ENCODE measurements around the gene COL11A2. TPM values are rescaled to one million over a fixed set of nuclear protein-coding genes. Genes with fewer than 3 reads are reported as not detected.
A peak's percentile ranks its signal among the peaks of the same experiment; 100 is the strongest.
"Not testable (repeated sequence)": the region's sequence is repeated elsewhere in the genome, so short reads cannot be mapped to it uniquely, and the experiment has no call there.

Gene COL11A2
- polyA plus RNA-seq (2014; cell fraction: cytosol; rRNA removed): 0.18 and 0.32 TPM in 2 replicates
- polyA plus RNA-seq (2014; cell fraction: nucleus; rRNA removed): 13.7 and 15.4 TPM in 2 replicates

GRCh38 chr6:33192105-33192646, at the start of gene COL11A2:
Gene COL11A2 (minus strand): TSS chr6:33192467. CDS start chr6:33192240, 227 bp downstream.
- DNase-seq (ENCODE audit: low spot score): no peak

GRCh38 chr6:33241968-33242367, 49.7 kb upstream of the COL11A2 start:
- DNase-seq (ENCODE audit: low spot score): no peak

- no peak for DNase-seq (ENCODE audit: low spot score)
Observed at GRCh38 chr6:33237741-33238140, 45.5 kb upstream of the COL11A2 start.

GRCh38 chr6:33236852-33237251, 44.6 kb upstream of the COL11A2 start:
- no peak for DNase-seq (ENCODE audit: low spot score)

DNA sequence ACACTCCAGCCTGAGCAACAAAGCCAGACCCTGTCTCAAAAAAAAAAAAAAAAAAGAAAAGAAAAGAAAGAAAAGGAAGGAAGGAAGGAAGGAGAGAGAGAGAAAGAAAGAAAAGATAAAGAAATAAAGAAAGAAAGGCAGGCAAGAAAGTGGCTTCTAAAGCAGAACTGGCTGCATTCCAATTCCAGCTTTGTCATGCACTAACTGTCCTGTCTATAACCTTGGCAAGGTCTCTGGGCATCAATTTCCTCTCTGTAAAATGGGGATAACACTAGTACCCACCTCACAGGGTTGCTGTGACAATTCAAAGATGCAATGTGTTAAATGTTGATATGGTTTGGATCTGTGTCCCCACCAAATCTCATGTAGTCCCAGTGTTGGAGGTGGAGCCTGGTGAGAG, 44.1 kb upstream of the COL11A2 start:
- no peak for DNase-seq (ENCODE audit: low spot score)

GRCh38 chr6:33235221-33235634, 43.0 kb upstream of the COL11A2 start:
- DNase-seq (ENCODE audit: low spot score): no peak

- DNase-seq (ENCODE audit: low spot score): not testable (repeated sequence)
Observed at GRCh38 chr6:33226503-33227120, 34.3 kb upstream of the COL11A2 start.

GRCh38 chr6:33217681-33218080, 25.4 kb upstream of the COL11A2 start:
- DNase-seq (ENCODE audit: low spot score): no peak

- no peak for DNase-seq (ENCODE audit: low spot score)
Observed at GRCh38 chr6:33217246-33217645, 25.0 kb upstream of the COL11A2 start.

DNA sequence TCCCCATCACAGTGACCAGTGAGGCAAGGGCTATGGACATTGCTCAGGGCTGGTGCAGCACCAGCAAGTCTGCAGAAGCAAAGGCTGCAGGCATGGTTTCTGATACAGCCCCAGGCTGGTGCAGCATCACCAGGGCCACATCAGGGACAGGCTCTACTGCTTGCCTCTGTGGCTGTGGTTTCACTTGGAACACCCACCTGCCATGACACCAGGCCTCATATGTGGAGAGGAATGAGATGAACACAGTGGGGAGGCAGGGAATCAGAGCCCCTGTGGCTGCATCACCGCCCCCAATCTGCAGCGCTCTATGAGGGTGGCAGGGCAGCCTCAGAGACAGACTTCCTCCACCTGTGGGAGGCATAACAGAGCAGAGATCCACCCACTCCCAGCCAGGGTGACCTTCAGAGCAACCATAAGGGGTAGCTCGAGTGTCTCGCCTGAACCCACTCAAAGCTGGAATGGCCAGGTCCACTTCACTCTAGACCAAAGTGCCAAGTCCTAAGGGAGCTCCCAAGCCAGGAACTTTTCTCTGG, 23.9 kb upstream of the COL11A2 start:
- DNase-seq (ENCODE audit: low spot score): no peak

- no peak for DNase-seq (ENCODE audit: low spot score)
Observed at GRCh38 chr6:33215271-33216116, 23.2 kb upstream of the COL11A2 start.

GRCh38 chr6:33213989-33214335, 21.7 kb upstream of the COL11A2 start:
- DNase-seq (ENCODE audit: low spot score): no peak

GRCh38 chr6:33213166-33213988, 21.1 kb upstream of the COL11A2 start:
- no peak for DNase-seq (ENCODE audit: low spot score)

GRCh38 chr6:33212857-33213165, 20.5 kb upstream of the COL11A2 start:
- DNase-seq (ENCODE audit: low spot score): no peak

GRCh38 chr6:33211666-33212422, 19.6 kb upstream of the COL11A2 start:
- no peak for DNase-seq (ENCODE audit: low spot score)

- DNase-seq (ENCODE audit: low spot score): no peak
Observed at GRCh38 chr6:33211136-33211535, 18.9 kb upstream of the COL11A2 start.

DNA sequence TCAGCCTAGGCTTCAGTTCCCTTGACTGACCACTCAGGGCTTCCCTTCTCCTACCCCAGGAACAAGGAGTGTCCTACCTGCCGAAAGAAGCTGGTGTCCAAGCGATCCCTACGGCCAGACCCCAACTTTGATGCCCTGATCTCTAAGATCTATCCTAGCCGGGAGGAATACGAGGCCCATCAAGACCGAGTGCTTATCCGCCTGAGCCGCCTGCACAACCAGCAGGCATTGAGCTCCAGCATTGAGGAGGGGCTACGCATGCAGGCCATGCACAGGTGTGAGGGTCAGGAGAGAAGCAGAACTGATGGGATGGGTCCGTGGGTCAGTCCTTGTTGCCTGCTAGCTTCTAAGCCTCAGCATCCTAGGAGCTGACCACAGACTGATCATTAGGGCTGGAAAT, 17.6 kb upstream of the COL11A2 start:
- no peak for DNase-seq (ENCODE audit: low spot score)

- DNase-seq (ENCODE audit: low spot score): peak; percentile 71
Observed at GRCh38 chr6:33208091-33208967, 16.1 kb upstream of the COL11A2 start, which contains the start of gene RING1. Gene RING1 (plus strand): TSS chr6:33208500. CDS start chr6:33208823, 323 bp downstream.

DNA sequence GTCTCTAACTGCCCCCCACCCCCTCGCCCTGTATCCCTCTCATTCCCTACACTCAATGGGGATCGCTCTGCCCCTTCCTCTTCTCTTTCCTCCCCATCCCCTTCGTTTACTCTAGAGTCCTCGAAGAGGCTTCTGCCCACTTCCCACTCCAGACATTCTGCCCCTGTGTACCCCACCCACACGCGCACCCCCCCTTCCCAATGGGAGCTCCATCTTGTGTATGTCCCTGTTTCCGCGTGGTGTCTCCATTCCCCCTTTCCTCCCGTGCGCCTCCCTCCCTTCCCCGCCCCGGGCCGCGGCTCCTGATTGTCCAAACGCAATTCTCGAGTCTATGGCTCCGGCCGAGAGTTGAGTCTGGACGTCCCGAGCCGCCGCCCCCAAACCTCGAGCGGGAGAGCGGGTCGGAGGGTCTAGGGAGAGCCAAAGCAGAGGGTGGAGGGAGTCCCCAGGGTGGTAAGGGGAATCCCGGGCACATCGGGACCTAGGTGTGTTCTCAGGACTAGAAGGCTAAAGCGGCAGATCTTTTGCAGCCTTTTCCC, 15.4 kb upstream of the COL11A2 start:
- no peak for DNase-seq (ENCODE audit: low spot score)
